SU-DHL-6 (cell line): ENCODE data around the gene PPM1B.

ENCODE experiments used
- CTCF ChIP-seq: fragments of 200-600 bp; sonication (generic); IDR thresholded peaks from one replicate; pipeline ENCODE4 v1.5.1; 2017; ENCODE audit warnings: antibody characterized with exemption, mild to moderate bottlenecking, low read length, moderate library complexity; ENCODE audit not compliant: insufficient read depth, poor library complexity, severe bottlenecking
- EZH2phosphoT487 ChIP-seq: fragments of 200-600 bp; sonication (generic), shearing (Covaris generic); conservative IDR thresholded peaks from 2 replicates; pipeline ENCODE4 v1.6.1; 2018; ENCODE audit warnings: mild to moderate bottlenecking, antibody characterized with exemption, low read length, moderate library complexity, mixed read lengths

GRCh38 chr2:44167908-44168680 lies 581 bp upstream of the PPM1B start:
- TF ChIP-seq EZH2phosphoT487 (no peak), CTCF (no peak)
